ENCODE results near the gene VIM.

GRCh38 chr10:17200912-17201793, 26.9 kb upstream of the VIM start, which contains the start of gene TRDMT1:
- TF ChIP-seq POLR2A (IDR thresholded peaks at IDR 0.05) (peak in 1 of 2 donors; percentile 60), POLR2AphosphoS5 (IDR thresholded peaks at IDR 0.05) (peak in 2 of 3 donors; percentile 41 to 86), CTCF (IDR thresholded peaks at IDR 0.05) (no peak)

Measured in suprapubic skin (tissue), 4 donors.